Glutamatergic neuron (in vitro differentiated cells): ENCODE data around the gene LRRN2. TPM values are rescaled to one million over a fixed set of nuclear protein-coding genes. Genes with fewer than 3 reads are reported as not detected.

Source experiments
- DNase-seq: peaks from one replicate; pipeline ENCODE4 v3.0.0; 2022
- H3K27ac Mint-ChIP-seq: one replicate; pipeline ENCODE4 v1.8.0; 2020; ENCODE audit warnings: mild to moderate bottlenecking, mixed read lengths, inconsistent platforms; ENCODE audit not compliant: unreplicated experiment
- H3K27me3 Mint-ChIP-seq: one replicate; pipeline ENCODE4 v1.8.0; 2020; ENCODE audit warnings: mild to moderate bottlenecking, moderate library complexity, mixed read lengths, inconsistent platforms; ENCODE audit not compliant: unreplicated experiment
- H3K36me3 Mint-ChIP-seq: one replicate; pipeline ENCODE4 v1.8.0; 2020; ENCODE audit warnings: mild to moderate bottlenecking, mixed read lengths, inconsistent platforms; ENCODE audit not compliant: unreplicated experiment
- H3K4me1 Mint-ChIP-seq: one replicate; pipeline ENCODE4 v1.8.0; 2020; ENCODE audit warnings: mild to moderate bottlenecking, low read depth, mixed read lengths, inconsistent platforms; ENCODE audit not compliant: unreplicated experiment
- H3K4me3 Mint-ChIP-seq: one replicate; pipeline ENCODE4 v1.8.0; 2020; ENCODE audit warnings: mild to moderate bottlenecking, mixed read lengths, inconsistent platforms; ENCODE audit not compliant: unreplicated experiment
- H3K9me3 Mint-ChIP-seq: one replicate; pipeline ENCODE4 v1.8.0; 2020; ENCODE audit warnings: mild to moderate bottlenecking, moderate library complexity, mixed read lengths, inconsistent platforms; ENCODE audit not compliant: unreplicated experiment
- total RNA-seq: library from RNA; stranded (reverse); fragmentation: NEBNext Ultra II Directional; extraction: Animal tissue kit (Norgen Biotek cat#: 25700); gene quantifications from one replicate; pipeline ENCODE4 v1.2.1, GENCODE V29; 2021; ENCODE audit not compliant: unreplicated experiment
- TF ChIP-seq, protein P1 (sequence below): fragments of 200-600 bp; sonication (generic); IDR thresholded peaks from one replicate; pipeline ENCODE4 v1.5.0; 2021; ENCODE audit not compliant: partially characterized antibody, unreplicated experiment

The LRRN2 gene
- total RNA-seq, 1 donor from 2014 or later: 6.9 TPM

DNA sequence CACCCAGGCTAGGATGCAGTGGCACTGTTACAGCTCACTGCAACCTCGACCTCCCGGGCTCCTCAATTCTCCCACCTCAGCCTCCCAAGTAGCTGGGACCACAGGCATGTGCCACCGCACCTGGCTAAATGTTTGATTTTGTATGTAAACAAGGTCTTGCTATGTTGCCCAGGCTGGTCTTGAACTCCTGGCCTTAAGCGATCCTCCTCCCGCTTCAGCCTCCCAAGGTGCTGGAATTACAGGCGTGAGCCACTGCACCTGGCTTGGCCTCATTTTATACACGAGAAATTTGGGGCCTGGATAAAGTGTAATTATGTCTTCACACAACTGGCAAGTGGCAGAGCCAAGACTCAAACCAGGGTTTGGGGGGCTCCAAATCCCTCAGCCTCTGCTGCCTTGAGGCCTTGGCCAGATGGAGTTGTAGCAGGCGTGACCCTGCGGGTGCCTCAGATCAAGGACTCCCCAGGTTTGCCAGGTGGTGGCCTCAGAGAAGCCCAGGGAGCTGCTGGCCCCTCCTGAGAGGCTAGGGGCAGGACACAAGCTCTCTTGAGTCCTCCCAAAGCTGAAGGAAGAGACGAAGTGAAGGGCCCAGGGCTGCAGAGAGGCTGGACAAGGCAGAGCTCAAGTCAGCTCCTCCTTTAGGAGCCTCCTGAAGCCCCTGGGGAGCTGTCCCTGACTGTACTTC, 107.6 kb downstream of the LRRN2 start:
- Mint-ChIP-seq H3K9me3 (peaks cover 15% of the 10 kb centered on the region), H3K27me3 (peaks cover 7% of the 10 kb centered on the region), H3K4me1 (peaks cover 43% of the 10 kb centered on the region), H3K4me3 (no peak overlapping the region), H3K27ac (no peak overlapping the region), H3K36me3 (no peaks in the 10 kb centered on the region)
- TF ChIP-seq, protein P1, sequence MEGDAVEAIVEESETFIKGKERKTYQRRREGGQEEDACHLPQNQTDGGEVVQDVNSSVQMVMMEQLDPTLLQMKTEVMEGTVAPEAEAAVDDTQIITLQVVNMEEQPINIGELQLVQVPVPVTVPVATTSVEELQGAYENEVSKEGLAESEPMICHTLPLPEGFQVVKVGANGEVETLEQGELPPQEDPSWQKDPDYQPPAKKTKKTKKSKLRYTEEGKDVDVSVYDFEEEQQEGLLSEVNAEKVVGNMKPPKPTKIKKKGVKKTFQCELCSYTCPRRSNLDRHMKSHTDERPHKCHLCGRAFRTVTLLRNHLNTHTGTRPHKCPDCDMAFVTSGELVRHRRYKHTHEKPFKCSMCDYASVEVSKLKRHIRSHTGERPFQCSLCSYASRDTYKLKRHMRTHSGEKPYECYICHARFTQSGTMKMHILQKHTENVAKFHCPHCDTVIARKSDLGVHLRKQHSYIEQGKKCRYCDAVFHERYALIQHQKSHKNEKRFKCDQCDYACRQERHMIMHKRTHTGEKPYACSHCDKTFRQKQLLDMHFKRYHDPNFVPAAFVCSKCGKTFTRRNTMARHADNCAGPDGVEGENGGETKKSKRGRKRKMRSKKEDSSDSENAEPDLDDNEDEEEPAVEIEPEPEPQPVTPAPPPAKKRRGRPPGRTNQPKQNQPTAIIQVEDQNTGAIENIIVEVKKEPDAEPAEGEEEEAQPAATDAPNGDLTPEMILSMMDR: no peak
- DNase-seq: no peak

DNA sequence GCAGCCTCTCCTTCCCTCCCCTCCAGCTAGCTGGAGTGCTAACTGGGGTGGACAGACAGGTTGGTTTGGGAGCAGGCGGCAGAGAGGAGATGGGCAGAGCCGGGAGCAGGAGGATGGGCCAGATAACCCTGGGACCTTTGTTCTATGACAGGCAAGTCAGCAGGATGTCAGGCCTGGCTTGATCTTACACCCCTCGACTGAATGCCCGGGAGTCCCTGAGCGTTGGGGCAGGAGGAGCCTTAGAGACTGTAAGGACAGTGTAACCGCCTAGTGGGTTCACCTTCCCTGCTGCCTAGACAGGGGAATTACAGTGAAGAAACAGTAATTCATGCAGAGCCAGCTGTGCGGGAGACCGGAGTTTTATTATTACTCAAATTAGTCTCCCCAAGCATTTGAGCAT, 109.1 kb downstream of the LRRN2 start:
- TF ChIP-seq, protein P1: no peak
- Mint-ChIP-seq H3K9me3 (peaks cover 15% of the 10 kb centered on the region), H3K4me1 (peaks cover 47% of the 10 kb centered on the region), H3K27me3 (peaks cover 7% of the 10 kb centered on the region), H3K36me3 (no peaks in the 10 kb centered on the region), H3K4me3 (no peak overlapping the region), H3K27ac (no peak overlapping the region)
- no peak for DNase-seq

DNA sequence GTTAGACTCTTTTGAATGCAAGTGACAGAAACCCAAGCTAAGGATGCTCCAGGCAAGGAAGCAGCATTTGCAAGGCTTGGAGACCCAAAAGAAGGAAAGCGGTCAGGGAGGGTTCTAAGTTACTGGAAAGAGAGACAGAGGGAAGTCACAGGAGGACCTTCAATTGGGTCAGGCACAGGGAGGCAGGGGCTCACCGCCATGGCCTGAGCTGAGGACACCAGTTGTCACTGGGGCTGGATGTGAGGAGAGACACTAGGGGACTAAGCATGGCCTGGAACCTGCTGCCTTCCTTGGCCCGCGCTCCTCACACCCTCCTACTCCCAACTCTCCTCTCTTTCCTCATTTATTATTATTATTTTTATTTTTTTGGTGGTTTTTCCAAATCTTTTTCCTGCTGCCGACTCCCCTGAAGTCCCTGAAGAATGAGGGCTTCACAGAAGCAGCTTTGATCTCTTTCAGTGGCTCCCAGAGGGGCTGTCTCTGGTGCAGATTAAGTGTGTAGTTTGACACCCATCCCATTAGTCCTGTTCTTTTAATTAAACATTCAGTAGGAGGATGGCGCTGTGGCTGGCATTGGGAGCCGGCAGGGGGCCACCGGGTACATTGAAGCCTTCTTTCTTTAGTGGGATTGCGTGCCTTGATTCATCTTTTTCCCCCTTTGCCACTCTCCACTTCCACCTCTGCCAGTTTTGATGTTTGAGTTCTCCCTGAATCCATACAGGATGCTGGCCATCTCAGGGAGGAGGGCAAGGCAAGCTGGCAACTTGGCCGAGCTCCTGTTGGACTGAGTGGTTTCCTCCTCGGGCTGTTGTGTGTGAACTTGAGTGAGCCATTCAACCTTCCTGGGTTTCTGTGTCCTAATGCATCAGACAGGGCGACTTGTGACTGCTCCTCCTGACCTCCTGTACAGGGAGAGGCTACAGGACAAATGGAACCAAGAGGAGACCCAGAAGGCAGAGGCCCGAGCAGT, 110.0 kb downstream of the LRRN2 start:
- Mint-ChIP-seq H3K27ac (peak overlapping the region; percentile 77), H3K4me1 (peaks cover 47% of the 10 kb centered on the region), H3K36me3 (no peaks in the 10 kb centered on the region), H3K4me3 (peak overlapping the region; percentile 64), H3K27me3 (peaks cover 7% of the 10 kb centered on the region), H3K9me3 (peaks cover 15% of the 10 kb centered on the region)
- TF ChIP-seq, protein P1: no peak
- no peak for DNase-seq

DNA sequence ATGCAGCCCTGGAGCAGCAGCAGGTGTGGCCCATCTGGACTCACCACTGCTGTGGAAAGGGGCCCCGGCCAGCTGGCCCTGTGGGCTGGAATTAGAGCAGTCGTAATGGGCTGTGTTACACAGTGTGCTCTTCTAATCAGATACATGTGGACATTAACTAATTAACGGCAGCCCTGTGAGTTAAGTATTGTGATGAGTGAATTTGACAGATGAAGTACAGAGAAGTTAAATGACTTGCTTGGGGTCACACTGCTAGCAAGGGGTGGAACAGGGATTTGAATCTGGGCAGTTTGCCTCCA, 110.7 kb downstream of the LRRN2 start:
- H3K4me3 Mint-ChIP-seq: peak overlapping the region; percentile 64
- no peaks in the 10 kb centered on the region for H3K36me3 Mint-ChIP-seq
- H3K27me3 Mint-ChIP-seq: peaks cover 7% of the 10 kb centered on the region
- H3K4me1 Mint-ChIP-seq: peaks cover 42% of the 10 kb centered on the region
- TF ChIP-seq, protein P1: no peak
- DNase-seq: peak; percentile 77
- peaks cover 15% of the 10 kb centered on the region for H3K9me3 Mint-ChIP-seq
- H3K27ac Mint-ChIP-seq: peak overlapping the region; percentile 77
